VCaP (cell line): ENCODE measurements around the gene ISCU.

ENCODE experiments used
- H3K27ac ChIP-seq: fragments of 450-650 bp; 2 replicates; pipeline ENCODE4 v1.5.1; 2017
- CTCF ChIP-seq: fragments of 450-650 bp; conservative IDR thresholded peaks from 2 replicates; pipeline ENCODE4 v1.5.1; 2017; ENCODE audit warnings: mild to moderate bottlenecking, moderate library complexity

The ISCU gene

GRCh38 chr12:108581311-108582227 is 19.2 kb downstream of the ISCU start:
- no peak overlapping the region for H3K27ac ChIP-seq
- no peak for TF ChIP-seq CTCF

- no peak for TF ChIP-seq CTCF
- H3K27ac ChIP-seq = no peak overlapping the region
These were observed 20.1 kb downstream of the ISCU start for GRCh38 chr12:108582509-108582908.

GRCh38 chr12:108582978-108583770 is 20.8 kb downstream of the ISCU start:
- no peak for TF ChIP-seq CTCF
- H3K27ac ChIP-seq = no peak overlapping the region

GRCh38 chr12:108583991-108584390 is 21.6 kb downstream of the ISCU start:
- no peak for TF ChIP-seq CTCF
- H3K27ac ChIP-seq = no peak overlapping the region

GRCh38 chr12:108584456-108585065 is 22.2 kb downstream of the ISCU start:
- no peak overlapping the region for H3K27ac ChIP-seq
- no peak for TF ChIP-seq CTCF

- no peak for TF ChIP-seq CTCF
These were observed 23.5 kb downstream of the ISCU start for GRCh38 chr12:108585864-108586263.

GRCh38 chr12:108586306-108586705 is 23.9 kb downstream of the ISCU start:
- H3K27ac ChIP-seq = no peak overlapping the region
- no peak for TF ChIP-seq CTCF

More at GRCh38 chr12:108585864-108586263, 23.5 kb downstream of the ISCU start:
- H3K27ac ChIP-seq = no peak overlapping the region
